OCI-LY7 (cell line): ENCODE measurements around the gene PTPRT.

ENCODE experiments used
- CTCF ChIP-seq: fragments of 200-600 bp; sonication (generic); conservative IDR thresholded peaks from 2 replicates; pipeline ENCODE4 v1.5.1; 2014; ENCODE audit warnings: mild to moderate bottlenecking, antibody characterized with exemption, low read length, moderate library complexity, mixed read lengths
- EZH2phosphoT487 ChIP-seq: fragments of 200-600 bp; sonication (generic); IDR thresholded peaks from 2 replicates; pipeline ENCODE4 v1.6.1; 2018; ENCODE audit warnings: low read depth, borderline replicate concordance, mild to moderate bottlenecking, mixed run types, antibody characterized with exemption, low read length, moderate library complexity, mixed read lengths

GRCh38 chr20:43194137-43194536 lies 4.4 kb upstream of the PTPRT start:
- no peak for TF ChIP-seq CTCF
- TF ChIP-seq EZH2phosphoT487, result no peak
